ENCODE data around the gene RPS2.

Gene RPS2

GRCh38 chr16:1964506-1965395, at the start of gene RPS2:
Gene RPS2, minus strand, starts transcription at chr16:1964826. Its CDS starts 201 bp downstream, at chr16:1964625.
- TF ChIP-seq TCF12 (IDR thresholded peaks at IDR 0.05; ENCODE audit: low read depth) (peak; percentile 10; the same call in 1 of the 2 replicates), FOXM1 (IDR thresholded peaks at IDR 0.05; ENCODE audit: borderline replicate concordance, low read depth) (no peak), CEBPB (IDR thresholded peaks at IDR 0.05) (no peak), EP300 (IDR thresholded peaks at IDR 0.05; ENCODE audit: borderline replicate concordance) (no peak), CREB1 (IDR thresholded peaks at IDR 0.05; ENCODE audit: low read depth) (peak; percentile 90), TEAD4 (IDR thresholded peaks at IDR 0.05) (no peak), ZBTB7A (IDR thresholded peaks at IDR 0.05; ENCODE audit: low read depth) (no peak), RAD21 (IDR thresholded peaks at IDR 0.05; ENCODE audit: low read depth) (no peak), EGR1 (IDR thresholded peaks at IDR 0.05) (peak; percentile 98), MAX (IDR thresholded peaks at IDR 0.05) (peak; percentile 97), YY1 (IDR thresholded peaks at IDR 0.05; ENCODE audit: low read depth) (peak; percentile 73; the same call in 1 of the 2 replicates), USF1 (IDR thresholded peaks at IDR 0.05) (peak; percentile 42; the same call in 1 of the 2 replicates), NFIC (IDR thresholded peaks at IDR 0.05) (no peak), TAF1 (IDR thresholded peaks at IDR 0.05; ENCODE audit: low read depth) (peak; percentile 98), REST (IDR thresholded peaks at IDR 0.05; ENCODE audit: low read depth) (no peak)

GRCh38 chr16:2013527-2013926, 48.9 kb upstream of the RPS2 start:
- TF ChIP-seq MAX (IDR thresholded peaks at IDR 0.05), result no peak
- no peak for TF ChIP-seq USF1 (IDR thresholded peaks at IDR 0.05)
- TF ChIP-seq ZBTB7A (IDR thresholded peaks at IDR 0.05; ENCODE audit: low read depth), result no peak
- TF ChIP-seq TCF12 (IDR thresholded peaks at IDR 0.05; ENCODE audit: low read depth), result no peak
- TF ChIP-seq RAD21 (IDR thresholded peaks at IDR 0.05; ENCODE audit: low read depth), result no peak
- TF ChIP-seq REST (IDR thresholded peaks at IDR 0.05; ENCODE audit: low read depth), result no peak
- TF ChIP-seq CREB1 (IDR thresholded peaks at IDR 0.05; ENCODE audit: low read depth), result no peak
- TF ChIP-seq EP300 (IDR thresholded peaks at IDR 0.05; ENCODE audit: borderline replicate concordance), result no peak
- no peak for TF ChIP-seq CEBPB (IDR thresholded peaks at IDR 0.05)
- no peak for TF ChIP-seq NFIC (IDR thresholded peaks at IDR 0.05)
- TF ChIP-seq FOXM1 (IDR thresholded peaks at IDR 0.05; ENCODE audit: borderline replicate concordance, low read depth), result no peak

GRCh38 chr16:2011726-2012125, 47.1 kb upstream of the RPS2 start:
- TF ChIP-seq CEBPB (IDR thresholded peaks at IDR 0.05), result 0 out of 2 replicates have a peak, but pooled peaks have one; percentile 11

- TF ChIP-seq YY1 (IDR thresholded peaks at IDR 0.05; ENCODE audit: low read depth), result no peak
- TF ChIP-seq TCF12 (IDR thresholded peaks at IDR 0.05; ENCODE audit: low read depth), result peak; percentile 43; the same call in 1 of the 2 replicates
- TF ChIP-seq TAF1 (IDR thresholded peaks at IDR 0.05; ENCODE audit: low read depth), result peak; percentile 71
- peak; percentile 67 for TF ChIP-seq USF1 (IDR thresholded peaks at IDR 0.05)
- TF ChIP-seq RAD21 (IDR thresholded peaks at IDR 0.05; ENCODE audit: low read depth), result no peak
- TF ChIP-seq CREB1 (IDR thresholded peaks at IDR 0.05; ENCODE audit: low read depth), result peak; percentile 65; the same call in 1 of the 2 replicates
- TF ChIP-seq MAX (IDR thresholded peaks at IDR 0.05), result peak; percentile 91
- no peak for TF ChIP-seq EGR1 (IDR thresholded peaks at IDR 0.05)
Observed at GRCh38 chr16:2009791-2010510, 45.3 kb upstream of the RPS2 start, which contains the start of gene ZNF598. Gene ZNF598, minus strand, starts transcription at chr16:2009821.
